ENCODE results near the gene TRAPPC11.

Gene TRAPPC11

DNA sequence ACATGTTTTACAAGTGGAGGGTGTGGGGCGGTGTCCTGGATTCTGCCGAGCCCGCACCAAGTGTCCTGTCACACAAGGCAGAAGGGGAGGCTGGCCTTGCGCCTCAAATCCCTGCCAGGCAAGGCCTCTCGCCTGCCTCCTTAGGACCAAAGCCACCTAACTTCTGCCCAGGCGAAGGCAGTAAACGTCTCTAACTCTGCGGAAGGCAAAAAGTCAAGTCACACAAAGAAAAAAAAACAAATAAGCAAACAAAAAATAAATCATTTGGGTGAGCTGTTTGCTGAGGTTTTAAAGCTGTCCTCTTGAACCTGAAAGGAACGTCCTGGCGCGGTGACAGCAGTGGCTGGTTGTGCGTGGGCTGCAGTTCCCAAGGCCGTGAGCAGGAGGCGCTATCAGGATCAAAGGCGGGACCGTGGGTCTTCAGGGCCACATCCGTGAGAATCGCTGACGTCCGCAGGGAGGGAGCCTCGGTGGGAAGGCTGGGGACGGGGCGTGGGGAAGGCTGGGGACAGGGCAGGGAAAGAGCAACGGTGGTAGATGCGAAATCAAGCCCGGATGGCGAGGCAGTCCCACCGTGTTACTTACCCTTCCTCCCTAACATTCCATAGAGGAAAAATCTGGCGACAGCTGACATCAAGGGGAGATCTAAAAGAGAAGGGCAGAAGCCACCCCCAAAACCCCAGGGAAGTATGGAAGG, 99.1 kb downstream of the TRAPPC11 start:
- no peak for DNase-seq (ENCODE audit: low read depth in 3 of 3)

DNA sequence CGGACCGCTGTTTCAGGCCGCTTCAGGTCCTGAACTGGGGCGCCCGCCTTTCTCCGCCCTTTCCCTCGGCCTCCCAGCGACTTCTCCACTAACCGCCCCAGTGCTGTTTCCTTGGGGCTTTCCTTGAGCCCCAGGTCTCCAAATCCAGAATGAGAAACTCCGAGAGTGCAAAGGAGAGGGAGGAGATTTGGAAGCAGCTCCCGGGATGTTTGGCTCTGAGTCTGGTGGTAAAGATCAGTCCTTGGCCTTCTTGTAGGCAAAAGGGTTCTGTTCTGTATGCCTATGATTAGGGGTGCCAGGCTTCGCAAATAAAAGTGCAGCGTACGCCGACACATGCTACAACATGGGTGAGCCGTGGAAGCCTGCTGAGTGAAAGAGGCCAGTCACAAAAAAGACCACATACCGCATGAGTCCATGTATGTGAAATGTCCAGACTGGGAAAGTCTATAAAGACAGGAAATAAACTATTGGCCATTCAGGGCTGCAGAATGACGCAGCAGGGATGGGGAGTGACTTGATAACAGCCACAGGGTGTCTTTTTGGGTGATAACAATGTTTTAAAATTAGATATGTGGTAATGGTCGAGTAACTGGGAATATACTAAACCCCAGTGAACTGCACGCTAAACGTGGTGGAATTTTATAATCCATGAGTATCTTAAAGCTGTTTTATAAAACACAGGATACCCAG, 99.8 kb downstream of the TRAPPC11 start:
- no peak for DNase-seq (ENCODE audit: low read depth in 3 of 3)

DNA sequence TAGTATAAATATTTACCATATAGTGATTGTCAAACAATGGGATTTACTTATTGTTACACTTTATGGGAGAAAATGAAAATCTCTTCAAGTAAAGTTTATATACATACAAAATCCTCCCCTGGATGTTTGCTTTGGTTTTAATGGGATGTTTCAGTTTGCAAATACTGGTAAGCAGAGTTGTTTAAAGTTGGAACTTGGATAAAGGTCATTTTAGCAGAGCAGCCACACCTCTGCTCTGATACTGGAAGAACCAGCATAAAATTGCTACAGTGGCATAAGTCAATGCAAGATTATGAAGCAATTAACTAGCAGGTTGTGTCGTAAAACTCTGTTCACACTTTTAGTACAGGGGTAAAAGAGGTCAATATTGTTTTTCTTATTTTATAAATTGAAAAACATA, 101.2 kb downstream of the TRAPPC11 start:
- no peak for DNase-seq (ENCODE audit: low read depth in 3 of 3)

All from stimulated activated CD4-positive, alpha-beta T cell treated with anti-CD3 and anti-CD28 coated beads, TNF-alpha, amount 100 ng/mL, for 48 hours (primary cell).